HT-29 (cell line): ENCODE data around the gene MAP3K4. TPM values are rescaled to one million over a fixed set of nuclear protein-coding genes. Genes with fewer than 3 reads are reported as not detected.
"Not testable (repeated sequence)": the region's sequence is repeated elsewhere in the genome, so short reads cannot be mapped to it uniquely, and the experiment has no call there.

Source experiments
- DNase-seq: peaks from one replicate; pipeline ENCODE4 v3.0.0-alpha.2; 2015; ENCODE audit warnings: low spot score
- total RNA-seq: library from RNA; depleted of rRNA; stranded (reverse); fragments of >200 nt; shearing (Covaris generic); gene quantifications from 2 replicates; pipeline ENCODE4 v1.2.3, GENCODE V29; 2014

Gene MAP3K4
- total RNA-seq, 1 experiment from 2014 or later = 12.6 TPM

DNA sequence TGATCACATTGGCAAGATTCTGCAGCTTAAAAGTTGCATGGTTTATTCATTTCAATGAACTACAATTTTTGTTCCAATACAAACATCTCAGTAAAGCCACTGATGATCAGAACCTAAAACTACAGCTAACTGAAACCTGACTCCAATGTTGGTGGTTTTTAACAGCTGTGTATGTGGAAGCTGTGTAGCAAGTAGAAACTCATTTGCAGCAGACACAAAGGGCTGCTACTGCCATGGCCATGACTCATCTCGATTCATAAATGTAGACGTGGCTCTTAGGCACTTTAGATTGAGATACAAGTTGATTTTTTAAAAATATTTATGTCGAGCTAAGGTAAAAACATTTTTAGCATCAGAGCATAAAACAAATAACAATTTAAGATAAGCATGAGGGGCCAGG is 19.5 kb upstream of the MAP3K4 start:
- no peak for DNase-seq

DNA sequence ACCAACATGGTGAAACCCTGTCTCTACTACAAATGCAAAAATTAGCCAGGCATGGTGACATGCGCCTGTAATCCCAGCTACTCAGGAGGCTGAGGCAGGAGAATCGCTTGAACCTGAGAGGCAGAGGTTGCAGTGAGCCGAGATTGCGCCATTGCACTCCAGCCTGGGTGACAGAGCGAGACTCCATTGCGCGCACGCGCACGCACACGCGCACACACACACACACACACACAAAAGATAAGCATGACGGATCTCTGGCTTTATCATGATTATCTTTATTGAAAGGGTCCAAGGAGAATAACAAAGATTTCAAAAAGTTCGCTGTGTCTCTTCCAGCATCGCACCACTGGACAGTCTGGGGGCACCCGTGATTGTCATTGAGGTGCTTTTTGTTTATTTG is 19.0 kb upstream of the MAP3K4 start:
- DNase-seq = not testable (repeated sequence)

- no peak for DNase-seq
Measured at GRCh38 chr6:160973311-160974250, 18.0 kb upstream of the MAP3K4 start.

DNA sequence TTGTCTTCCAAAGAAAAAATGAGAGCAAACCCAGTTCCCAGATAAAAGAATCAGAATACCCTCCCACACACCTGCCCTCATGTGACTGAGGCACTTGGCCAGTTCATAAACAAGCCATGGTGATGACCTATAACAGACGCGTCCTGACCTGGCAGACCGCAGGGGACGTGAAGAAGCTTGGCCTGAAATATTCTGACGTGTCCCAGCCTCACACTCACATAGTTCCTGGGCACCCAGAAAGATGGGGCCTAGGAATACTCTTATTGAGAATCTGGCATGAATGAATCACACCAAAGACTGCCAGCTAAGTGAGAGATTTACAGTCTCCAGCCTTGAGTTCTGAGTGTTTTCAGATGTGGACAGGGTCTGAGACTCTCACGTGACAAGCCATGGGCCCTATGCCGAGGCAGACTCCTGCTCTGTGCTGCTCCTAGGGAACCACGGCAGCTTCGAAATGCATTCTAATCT is 17.2 kb upstream of the MAP3K4 start:
- DNase-seq = no peak

DNA sequence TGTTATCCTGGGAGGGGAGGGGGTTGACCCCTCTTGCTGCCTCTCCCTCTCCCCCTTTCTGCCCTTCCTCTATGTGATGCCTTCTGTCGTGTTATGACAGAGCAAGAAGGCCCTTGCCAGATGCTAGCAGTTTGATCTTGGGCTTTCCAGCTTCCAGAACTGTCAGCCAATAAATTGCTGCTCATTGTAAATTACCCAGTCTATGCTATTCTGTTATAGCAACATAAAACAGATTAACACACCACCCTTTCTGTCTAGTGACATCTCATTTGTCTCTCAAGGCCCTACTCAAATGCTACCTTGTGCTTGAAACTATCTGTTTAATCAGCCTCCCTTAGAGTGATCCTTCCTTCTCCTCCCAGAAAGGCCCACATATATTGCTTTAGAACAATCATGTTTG is 16.4 kb upstream of the MAP3K4 start:
- DNase-seq = no peak

DNA sequence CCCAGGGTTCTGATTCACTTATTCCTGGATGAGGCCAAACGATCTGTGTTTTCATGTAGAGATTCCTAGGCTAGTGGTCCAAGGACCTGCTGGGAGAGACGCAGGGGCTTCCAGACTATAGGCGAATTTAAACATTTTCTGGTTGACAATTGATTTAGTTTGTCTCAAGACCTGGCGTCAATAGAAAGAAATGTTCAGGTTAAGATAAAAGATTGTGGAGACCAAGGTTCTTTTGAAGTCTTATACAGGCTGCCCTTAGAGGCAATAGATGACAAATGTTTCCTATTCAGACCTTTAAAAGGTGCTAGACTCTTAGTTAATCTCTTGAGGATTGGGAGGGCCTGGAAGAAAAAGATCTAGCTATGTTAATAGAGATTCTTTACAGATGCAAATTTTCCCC is 15.6 kb upstream of the MAP3K4 start:
- not testable (repeated sequence) for DNase-seq

GRCh38 chr6:160978141-160978901 is 13.2 kb upstream of the MAP3K4 start:
- no peak for DNase-seq

DNA sequence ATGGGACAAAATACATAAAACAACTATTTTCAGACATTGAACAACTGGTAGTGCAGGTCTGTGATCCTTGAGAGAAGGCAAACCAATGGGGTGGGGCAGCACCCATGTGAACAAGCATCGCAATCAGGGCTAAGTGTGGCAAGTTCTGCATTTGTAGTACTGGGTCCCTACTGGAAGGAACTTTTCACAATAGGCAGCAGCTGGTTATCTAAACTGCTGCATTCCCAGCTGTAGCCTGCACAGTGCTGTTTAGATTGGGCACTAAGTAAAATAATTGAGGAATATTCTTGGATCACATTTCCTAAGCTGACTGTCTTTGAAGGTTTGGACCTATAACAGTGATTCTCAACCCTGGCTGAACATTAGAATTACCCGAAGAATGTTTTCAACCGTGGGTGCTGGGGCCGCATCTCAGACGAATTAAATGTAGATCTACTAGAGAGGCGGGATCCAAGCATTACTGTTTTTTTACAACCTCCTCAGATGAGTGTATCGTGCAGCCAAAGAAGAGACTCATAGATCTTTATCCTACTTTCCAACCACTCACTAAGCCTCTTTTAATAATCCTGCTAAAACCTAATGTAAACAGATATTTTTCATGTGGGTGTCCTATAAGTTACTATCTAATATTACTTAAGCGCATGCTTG is 12.4 kb upstream of the MAP3K4 start:
- no peak for DNase-seq

- not testable (repeated sequence) for DNase-seq
Measured at GRCh38 chr6:160983377-160983948, 8.1 kb upstream of the MAP3K4 start.

- DNase-seq = no peak
Measured at GRCh38 chr6:160986851-160987250, 4.7 kb upstream of the MAP3K4 start.

DNA sequence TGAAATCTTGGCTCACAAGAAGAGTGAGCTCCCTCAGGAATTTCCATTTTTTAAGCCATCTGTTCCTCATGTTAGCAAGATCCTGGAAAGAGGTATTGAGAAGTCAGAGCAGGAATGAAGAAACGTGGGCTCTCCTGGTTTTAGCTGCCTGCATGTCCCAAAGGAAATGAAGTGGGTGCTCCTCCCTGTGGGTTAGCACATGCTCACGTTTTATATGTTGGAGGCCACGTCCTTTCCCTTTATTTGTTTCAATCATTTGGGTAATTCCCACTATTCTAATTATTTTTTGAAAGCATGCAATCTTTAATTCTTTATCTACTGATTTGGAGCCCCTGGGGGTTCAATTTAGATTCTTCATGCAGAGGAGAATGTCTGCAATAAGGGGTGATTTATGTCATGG is 4.3 kb upstream of the MAP3K4 start:
- no peak for DNase-seq

DNA sequence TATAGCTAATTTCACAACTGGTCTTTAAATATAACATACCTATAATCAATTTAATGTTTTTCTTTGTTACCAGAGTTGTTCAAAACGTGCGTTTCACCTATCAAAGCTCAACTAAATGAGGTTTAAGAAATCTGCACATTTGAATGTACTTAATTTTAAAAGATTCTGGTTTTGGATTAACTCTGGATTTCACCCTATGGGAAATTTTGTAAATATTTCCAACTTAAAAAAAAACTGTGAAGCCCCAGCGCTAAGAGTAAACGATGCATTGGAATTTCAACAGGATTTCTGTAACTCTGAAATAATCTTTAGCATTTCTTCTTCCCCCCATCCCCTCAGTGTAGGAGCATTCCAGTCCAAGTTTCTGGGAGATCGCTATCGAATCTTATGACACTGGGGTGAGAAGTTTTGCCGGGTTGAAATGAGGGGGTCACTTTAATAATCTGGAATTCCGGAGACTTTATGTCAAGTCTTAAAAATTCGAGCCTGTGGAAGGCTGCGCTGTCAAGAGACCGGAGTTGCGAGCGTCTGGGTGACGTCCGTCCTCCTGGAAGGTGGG is 643 bp upstream of the MAP3K4 start:
- DNase-seq = no peak

- peak; percentile 77 for DNase-seq
Measured at GRCh38 chr6:160992061-160992979, 751 bp downstream of the MAP3K4 start.

DNA sequence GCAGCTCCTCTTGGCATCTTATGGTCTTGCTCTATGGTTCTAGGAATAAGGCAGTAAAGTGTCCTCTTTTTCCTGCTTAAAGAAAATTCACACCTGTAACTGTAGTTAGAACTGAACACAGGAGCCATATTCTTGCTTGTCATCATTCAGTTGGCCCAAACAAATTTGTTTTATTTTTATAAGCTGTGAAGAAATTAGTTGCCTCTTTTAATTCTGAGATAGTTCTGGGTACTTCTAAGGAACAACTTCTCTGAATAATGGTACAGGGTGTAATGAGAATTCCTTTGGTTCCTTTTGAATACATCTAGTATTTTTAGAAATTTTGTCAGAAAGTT is 1.4 kb downstream of the MAP3K4 start:
- no peak for DNase-seq

DNA sequence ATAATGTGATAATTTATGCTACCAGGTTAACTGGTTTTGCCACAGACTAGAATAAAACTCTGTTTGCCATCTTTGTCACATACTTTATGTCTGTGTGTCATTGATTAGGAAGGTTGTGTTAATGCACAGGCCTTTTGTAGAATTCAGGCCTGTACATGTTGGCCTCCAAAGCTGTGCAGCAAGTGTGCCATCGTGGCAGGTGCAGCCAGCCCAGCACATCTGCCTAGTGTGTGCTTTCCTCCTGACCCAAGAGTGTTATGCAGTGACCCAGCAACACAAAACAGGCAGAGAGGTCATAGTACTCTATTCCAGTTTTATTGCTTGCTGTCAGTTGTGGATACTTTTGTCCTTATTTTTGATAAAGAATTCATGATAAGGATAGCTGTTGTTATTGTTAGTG is 3.7 kb downstream of the MAP3K4 start:
- DNase-seq = no peak

- DNase-seq = no peak
Measured at GRCh38 chr6:160996131-160996601, 4.6 kb downstream of the MAP3K4 start.

DNA sequence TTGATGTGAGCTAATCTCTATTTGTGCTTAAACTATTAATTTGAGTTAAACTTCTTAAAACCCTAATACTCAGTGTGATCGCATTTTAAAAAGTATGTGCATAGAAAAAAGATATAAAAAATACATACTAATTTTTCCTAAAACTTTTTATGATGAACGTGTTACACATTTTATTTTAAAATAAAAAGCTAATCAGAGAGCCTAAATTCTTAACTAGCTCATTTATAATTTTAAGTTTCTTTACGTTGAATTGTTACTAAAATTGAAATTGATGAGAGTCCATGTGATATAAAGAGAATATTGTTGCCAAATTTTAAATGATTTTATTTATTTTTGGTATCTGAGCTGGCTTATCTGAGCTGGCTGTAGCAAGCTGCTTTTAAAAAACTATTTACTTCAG is 6.6 kb downstream of the MAP3K4 start:
- DNase-seq = no peak

- no peak for DNase-seq
Measured at GRCh38 chr6:160998766-160999165, 7.2 kb downstream of the MAP3K4 start.

- no peak for DNase-seq
Measured at GRCh38 chr6:160999516-160999915, 7.9 kb downstream of the MAP3K4 start.

- no peak for DNase-seq
Measured at GRCh38 chr6:161000632-161001031, 9.1 kb downstream of the MAP3K4 start.
